ENCODE data around the gene LRRC4C.

DNA sequence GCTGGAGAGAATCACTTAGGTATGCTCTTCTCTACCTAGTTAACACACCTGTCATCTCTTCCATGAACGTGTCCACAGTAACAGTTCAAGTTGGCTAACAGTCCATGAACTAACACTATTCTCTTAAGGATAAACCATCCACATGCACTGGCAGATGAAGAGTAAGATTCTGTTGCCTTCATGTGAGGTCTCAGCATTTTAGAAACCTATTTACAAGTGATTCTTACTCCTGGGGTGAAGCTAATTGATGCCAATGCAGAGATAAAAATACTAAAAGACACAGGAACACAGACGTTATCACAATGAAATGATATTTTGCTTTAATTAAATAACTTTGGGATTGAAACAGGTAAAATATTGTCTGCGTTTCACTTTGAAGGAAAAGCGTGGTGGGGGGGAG lies 1.3 kb downstream of the LRRC4C start:
- no peak for TF ChIP-seq POLR2A (IDR thresholded peaks at IDR 0.05; ENCODE audit: low read depth, low read length)
- TF ChIP-seq, protein P1, sequence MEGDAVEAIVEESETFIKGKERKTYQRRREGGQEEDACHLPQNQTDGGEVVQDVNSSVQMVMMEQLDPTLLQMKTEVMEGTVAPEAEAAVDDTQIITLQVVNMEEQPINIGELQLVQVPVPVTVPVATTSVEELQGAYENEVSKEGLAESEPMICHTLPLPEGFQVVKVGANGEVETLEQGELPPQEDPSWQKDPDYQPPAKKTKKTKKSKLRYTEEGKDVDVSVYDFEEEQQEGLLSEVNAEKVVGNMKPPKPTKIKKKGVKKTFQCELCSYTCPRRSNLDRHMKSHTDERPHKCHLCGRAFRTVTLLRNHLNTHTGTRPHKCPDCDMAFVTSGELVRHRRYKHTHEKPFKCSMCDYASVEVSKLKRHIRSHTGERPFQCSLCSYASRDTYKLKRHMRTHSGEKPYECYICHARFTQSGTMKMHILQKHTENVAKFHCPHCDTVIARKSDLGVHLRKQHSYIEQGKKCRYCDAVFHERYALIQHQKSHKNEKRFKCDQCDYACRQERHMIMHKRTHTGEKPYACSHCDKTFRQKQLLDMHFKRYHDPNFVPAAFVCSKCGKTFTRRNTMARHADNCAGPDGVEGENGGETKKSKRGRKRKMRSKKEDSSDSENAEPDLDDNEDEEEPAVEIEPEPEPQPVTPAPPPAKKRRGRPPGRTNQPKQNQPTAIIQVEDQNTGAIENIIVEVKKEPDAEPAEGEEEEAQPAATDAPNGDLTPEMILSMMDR (IDR thresholded peaks at IDR 0.05; ENCODE audit: extremely low read depth in 1 of 2, insufficient read depth in 1 of 2, low read depth in 1 of 2, low read length in 2 of 2) = no peak
- TF ChIP-seq, protein P2, sequence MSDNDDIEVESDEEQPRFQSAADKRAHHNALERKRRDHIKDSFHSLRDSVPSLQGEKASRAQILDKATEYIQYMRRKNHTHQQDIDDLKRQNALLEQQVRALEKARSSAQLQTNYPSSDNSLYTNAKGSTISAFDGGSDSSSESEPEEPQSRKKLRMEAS (IDR thresholded peaks at IDR 0.05; ENCODE audit: insufficient read depth, insufficient read length) = no peak
- no peak for TF ChIP-seq POLR2AphosphoS5 (IDR thresholded peaks at IDR 0.05; ENCODE audit: insufficient read depth, low read depth, low read length)
- no peak for TF ChIP-seq EZH2 (IDR thresholded peaks at IDR 0.05; ENCODE audit: borderline replicate concordance, low read depth, low read length, severe bottlenecking)
- no peak for TF ChIP-seq GATA2 (IDR thresholded peaks at IDR 0.05; ENCODE audit: insufficient read depth, insufficient read length, low read depth, low read length)
- TF ChIP-seq MYC (IDR thresholded peaks at IDR 0.05; ENCODE audit: low read depth, low read length) = no peak
- no peak for TF ChIP-seq JUN (IDR thresholded peaks at IDR 0.05; ENCODE audit: borderline replicate concordance, insufficient read depth, insufficient read length, low read depth)
- TF ChIP-seq FOS (IDR thresholded peaks at IDR 0.05; ENCODE audit: borderline replicate concordance, insufficient read depth, low read length) = no peak

Measured in endothelial cell of umbilical vein (primary cell).